GM21526 (cell line): Measurements from ENCODE around the gene HES4.
"Not testable (repeated sequence)": the region's sequence is repeated elsewhere in the genome, so short reads cannot be mapped to it uniquely, and the experiment has no call there.

ENCODE experiments used
- ATAC-seq: cut with Tn5 transposase; IDR thresholded peaks from one replicate; pipeline ENCODE4 v1.9.1; 2021; ENCODE audit warnings: moderate library complexity; ENCODE audit not compliant: unreplicated experiment, low FRiP score

The HES4 gene

GRCh38 chr1:1019122-1019999 is 19.5 kb upstream of the HES4 start:
- ATAC-seq, result peak; percentile 59

- ATAC-seq, result not testable (repeated sequence)
These were observed 18.4 kb upstream of the HES4 start for GRCh38 chr1:1018321-1018685.

- ATAC-seq, result not testable (repeated sequence)
These were observed 17.8 kb upstream of the HES4 start for GRCh38 chr1:1017397-1018320.

- ATAC-seq, result no peak
These were observed 15.1 kb upstream of the HES4 start for GRCh38 chr1:1014799-1015681.

GRCh38 chr1:1013922-1014648 is 14.2 kb upstream of the HES4 start:
- ATAC-seq, result no peak

GRCh38 chr1:1013105-1013921 is 13.4 kb upstream of the HES4 start, which contains the start of gene ISG15:
TSS of gene ISG15 (plus strand) at chr1:1013497. CDS start at chr1:1013574, 77 bp downstream.
- ATAC-seq, result peak; percentile 60

DNA sequence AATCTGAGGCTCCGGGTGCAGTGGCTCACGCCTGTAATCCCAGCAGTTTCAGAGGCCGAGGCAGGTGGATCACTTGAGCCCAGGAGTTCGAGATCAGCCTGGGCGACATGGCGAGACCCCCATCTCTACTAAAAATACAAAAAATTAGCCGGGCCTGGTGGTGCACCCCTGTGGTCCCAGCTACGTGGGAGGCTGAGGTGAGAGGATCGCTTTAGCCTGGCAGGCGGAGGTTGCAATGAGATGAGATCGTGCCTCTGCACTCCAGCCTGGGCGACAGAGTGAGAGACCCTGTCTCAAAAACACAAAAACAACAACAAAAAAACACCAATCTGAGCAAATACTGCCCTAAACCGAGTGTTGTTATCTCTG is 12.8 kb upstream of the HES4 start:
- not testable (repeated sequence) for ATAC-seq

GRCh38 chr1:1011396-1011949 is 11.6 kb upstream of the HES4 start:
- ATAC-seq, result no peak

DNA sequence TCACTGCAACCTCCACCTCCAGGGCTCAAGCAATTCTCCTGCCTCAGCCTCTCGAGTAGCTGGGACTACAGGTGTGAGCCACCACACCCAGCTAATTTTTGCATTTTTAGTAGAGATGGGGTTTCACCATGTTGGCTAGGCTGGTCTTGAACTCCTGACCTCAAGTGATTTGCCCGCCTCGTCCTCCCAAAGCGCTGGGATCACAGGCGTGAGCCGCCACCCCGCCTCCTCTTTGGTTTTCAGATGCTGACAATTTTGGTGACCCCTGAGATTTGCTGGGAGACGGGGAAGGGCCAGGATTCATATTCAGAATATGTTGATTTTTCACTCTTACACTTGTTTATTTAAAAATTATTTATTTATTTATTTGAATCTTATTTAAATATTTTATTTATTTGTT is 10.2 kb upstream of the HES4 start:
- ATAC-seq, result not testable (repeated sequence)

DNA sequence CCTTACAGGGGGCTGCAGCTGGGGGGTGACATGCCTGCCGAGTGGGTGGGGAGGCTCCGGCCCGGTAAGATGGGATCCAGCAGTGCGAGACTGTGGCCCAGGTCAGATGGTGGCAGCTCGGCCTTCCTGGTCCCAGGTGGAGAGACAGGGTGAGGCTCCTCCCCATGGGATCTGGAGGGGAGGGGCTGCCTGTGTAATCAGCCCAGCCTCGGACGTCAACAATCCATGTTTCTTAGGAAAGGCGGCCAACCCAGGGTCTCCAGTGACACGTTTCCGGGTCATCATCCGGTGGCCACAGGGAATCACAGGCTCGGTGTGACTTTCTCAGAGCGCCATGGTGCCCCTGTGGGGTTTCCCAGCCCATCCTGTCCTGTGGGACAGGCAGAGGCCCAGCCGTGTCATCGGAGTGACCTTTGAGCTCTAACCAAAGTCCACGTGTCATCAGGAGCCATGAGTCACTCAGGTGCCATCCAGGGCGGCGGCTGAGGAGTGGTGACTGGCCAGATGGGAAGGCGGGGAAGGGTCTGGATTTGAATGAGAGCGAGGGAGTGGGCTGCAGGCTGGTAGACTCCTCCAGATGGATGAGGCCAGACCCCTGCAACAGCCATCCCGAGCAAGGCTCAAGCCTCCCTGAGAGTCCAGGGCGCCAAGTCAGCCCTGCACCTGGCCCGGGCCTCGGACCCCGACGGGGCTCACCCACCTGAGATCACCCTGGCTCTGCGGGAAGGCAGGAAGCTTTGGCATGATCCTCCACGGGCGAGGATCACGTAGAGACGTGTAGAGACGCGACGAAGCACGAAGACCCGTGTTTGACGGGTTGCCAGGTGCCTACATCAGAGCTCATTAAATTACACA is 6.6 kb upstream of the HES4 start:
- ATAC-seq, result no peak

GRCh38 chr1:1005774-1006304 is 5.9 kb upstream of the HES4 start:
- ATAC-seq, result no peak

GRCh38 chr1:1004780-1005697 is 5.1 kb upstream of the HES4 start:
- no peak for ATAC-seq

- no peak for ATAC-seq
These were observed 4.5 kb upstream of the HES4 start for GRCh38 chr1:1004420-1004779.

- ATAC-seq, result no peak
These were observed 3.9 kb upstream of the HES4 start for GRCh38 chr1:1003618-1004419.

DNA sequence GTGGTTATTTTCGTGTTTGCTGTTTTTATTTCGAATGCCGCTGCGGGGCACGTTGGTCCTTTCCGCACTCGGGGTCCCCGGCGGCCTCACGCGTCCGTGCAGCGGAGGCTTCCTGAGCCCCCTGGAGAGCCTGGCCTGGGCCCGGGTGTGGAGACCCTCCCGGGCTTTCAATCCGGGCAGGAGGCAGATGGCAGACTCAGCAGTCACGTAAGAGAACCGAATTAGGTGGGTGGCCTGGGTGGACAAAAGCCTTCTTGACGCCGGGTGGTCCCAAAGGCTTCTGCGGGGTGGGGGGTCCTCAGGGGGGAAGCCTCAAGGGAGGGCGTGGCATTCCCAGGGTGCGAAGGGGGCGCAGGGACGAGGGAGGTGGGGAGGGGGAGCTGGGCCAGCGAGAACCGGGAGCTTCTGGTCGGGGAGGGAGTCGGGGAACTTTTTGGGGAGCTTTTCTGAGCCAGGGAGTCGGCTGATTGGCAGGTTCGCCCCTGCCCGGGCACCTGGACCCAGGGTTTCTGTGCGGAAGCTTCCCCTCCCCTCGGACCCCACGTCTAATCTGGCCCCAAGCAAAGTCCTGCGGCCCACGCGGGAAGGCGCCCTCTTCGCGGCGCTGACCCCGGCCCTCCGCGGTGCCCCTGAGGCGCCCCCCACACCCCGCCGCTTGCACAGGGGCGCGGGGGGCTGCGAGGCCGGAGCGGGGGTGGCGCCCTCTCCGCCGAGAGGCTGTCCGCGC is 1.3 kb upstream of the HES4 start:
- no peak for ATAC-seq
